GM21526 (cell line): Measurements from ENCODE around the gene GIPC3.

ENCODE experiments used
- ATAC-seq: cut with Tn5 transposase; IDR thresholded peaks from one replicate; pipeline ENCODE4 v1.9.1; 2021; ENCODE audit warnings: moderate library complexity; ENCODE audit not compliant: unreplicated experiment, low FRiP score

GIPC3 gene

DNA sequence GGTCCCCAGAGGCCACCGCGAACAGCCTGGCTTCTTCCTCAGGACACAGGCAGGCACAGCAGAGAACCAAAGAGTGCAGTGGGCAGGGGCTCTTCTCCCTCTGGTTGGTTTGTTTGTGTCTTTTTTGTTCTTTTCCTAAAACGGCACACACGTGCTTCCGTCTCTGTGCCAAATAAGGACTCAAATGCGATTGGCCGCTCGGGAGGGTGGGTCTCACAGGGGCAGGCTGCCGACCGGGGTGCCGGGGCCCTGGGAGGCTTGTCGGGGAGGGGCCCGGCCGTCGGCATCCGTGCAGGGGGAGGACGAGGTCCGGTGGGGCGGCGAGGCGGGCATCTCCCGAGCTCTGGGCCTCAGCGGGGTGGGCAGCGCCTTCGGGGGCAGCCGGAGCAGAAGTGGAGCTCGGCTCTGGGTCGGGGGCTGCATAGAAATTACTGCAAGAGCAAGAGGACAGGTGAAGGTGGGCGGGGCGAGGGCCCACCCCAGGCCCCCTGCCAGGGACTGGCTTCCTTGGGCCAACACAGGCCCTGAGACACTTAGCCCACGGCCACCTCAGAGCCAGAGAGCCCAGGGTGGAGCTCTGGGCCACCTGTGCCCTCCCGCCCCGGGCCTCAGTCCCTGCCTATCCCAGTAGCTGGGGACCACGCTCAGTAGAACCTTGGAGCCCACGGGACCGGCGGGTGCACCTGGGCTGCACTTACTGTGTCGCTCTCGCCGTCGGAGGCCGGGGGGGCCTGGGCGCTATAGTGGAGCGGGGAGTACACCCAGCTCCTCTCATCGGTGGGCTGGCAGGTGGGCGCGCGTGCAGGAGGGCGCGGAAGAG, 47.7 kb downstream of the GIPC3 start:
- no peak for ATAC-seq

DNA sequence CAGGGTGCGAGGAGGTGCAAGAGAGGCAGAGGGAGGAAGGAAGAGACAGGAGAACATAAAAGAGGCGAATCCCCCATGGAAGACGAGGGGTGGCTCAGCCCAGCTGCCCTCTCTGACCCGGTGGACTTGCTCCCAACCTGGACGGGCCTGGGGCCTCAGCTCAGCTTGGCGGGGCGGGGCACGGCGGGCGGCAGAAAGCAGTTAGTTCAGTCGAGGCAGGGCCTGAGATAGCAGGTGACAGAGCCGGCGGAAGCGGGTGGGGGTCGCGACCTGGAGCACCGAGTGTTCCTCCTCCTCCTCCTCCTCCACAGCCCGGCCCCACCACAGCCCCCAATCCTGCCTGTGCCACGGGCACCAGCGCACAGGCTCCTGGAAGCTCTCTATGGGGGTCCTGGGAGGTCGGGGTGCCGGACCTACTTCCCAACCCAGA, 48.3 kb downstream of the GIPC3 start:
- ATAC-seq: no peak

DNA sequence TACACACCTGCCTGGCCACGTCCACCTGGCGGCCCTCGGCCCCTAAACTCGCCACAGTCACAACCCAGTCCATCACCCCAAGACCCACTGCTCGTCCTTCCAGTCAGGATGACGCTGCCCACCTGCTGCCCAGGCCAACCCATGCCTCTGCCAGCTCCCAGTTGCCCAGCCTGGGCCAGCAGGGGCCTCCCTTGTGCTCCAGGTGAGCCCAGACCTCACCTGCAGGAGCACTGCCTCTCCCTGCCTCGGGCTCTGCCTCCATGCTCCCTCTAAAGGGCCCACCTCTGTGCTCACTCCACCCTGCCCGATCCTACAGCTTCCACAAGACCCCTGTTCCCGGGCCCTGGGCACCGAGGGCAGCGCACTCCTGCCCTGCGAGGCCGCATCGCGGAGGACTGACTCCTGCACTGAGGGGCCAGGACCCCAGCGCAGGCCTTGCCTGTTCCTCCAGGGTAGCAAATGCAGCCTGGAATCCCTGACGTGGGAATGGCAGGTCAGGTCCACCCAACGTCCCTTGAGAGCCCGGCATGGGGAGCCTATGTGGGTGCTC, 49.3 kb downstream of the GIPC3 start:
- no peak for ATAC-seq

DNA sequence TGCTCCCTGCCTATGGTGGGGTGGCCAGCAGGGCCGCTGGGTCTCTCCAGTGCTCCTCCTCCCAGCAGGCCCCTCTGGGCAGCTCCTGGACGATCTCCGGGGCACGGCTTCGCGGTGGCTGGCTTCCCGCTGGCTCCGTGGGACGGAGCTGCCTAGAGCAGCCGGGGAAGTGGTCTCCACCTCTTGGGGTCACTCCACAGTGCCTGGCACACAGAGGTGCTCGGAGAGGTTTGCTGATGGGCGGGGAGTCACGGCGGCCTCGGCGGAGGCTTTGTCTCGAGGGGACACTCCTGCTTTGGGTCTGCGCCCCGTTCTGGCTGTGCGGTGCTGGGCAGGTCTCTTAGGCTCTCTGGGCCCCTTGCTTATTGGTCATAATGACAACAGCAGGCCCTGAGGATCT, 51.2 kb downstream of the GIPC3 start:
- no peak for ATAC-seq

DNA sequence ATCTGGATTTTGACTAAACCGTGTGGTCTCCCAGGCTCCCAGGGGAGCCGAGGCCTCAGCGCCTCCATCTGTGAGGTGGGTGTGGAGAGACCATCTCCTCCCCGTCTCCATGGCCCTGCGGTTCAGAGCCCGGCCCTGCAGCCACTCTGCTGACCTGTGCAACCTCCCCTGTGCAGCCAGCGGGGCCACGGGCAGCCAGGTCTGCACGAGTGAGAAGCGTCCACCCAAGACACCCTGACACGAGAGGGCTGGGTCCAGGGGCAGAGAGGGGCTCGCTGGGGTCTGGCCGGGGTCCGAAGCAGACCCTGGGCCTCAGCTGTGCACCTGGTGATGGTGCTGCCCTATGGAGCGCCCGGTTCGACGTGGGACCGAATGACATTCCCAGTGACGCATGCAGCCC, 51.7 kb downstream of the GIPC3 start:
- no peak for ATAC-seq

DNA sequence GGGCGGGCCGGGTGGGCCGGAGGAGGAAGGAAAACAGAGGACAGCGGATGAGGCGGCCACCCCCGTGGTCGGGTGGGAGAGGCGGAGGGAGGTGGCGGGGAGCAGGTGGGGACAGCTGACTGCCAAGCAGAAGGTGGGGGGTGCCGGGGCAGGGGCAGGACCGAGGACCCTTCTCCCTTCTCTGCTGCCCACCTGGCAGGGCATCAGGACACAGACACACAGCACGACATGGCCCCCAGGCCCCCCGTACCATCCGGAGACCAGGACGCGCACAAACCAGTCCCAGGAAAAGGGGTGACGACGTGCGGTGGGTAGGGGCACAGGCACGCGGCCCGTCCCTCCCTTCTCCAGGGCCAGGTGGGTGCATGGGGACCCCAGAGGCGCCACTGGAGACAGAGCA, 52.3 kb downstream of the GIPC3 start:
- no peak for ATAC-seq

DNA sequence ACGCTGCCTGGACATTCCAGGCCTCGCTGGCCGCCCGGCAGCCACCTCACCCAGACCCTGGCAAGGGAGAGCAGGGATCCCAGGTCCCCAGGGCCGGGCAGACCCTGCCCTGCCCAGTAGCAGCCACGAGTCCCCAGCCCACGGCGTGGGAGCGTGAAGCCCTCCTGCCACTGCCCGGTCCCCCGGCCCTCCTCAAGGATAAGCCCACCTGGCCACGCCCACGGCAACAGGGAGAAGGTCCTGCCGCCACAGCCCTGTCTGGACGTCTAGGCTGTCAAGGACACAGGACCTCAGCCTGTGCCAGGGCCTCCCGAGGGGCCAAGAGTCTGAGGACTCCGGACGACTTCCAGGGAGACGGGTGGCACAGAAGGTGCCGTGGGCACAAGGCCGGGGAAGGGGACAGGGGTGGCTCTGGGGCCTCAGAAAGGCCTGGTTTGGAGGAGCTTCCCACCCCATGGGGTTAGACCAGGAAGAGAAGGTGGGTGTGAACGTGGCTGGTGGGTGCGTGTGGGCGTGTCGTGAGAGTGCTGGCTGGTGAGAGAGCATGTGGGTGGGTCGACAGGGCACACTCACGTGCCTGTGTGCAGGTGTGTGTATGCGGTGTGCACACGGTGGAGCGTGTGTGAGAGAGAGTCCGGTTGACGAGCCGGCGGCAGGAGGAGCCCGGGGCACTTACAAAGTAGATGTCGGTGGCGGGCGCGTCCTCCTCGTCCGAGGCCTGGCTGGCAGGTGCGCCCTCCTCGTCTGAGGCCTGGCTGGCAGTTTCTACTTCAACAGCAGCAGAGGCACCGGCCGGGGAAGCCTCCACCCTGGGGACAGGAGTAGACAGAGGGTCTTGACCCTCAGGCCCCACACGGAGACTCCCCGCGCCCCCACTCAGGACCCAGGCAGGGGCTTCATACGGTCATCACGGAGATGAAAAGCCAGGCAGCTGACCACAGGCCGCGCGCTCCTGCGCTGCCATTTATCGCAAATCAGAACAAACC, 53.2 kb downstream of the GIPC3 start:
- no peak for ATAC-seq

DNA sequence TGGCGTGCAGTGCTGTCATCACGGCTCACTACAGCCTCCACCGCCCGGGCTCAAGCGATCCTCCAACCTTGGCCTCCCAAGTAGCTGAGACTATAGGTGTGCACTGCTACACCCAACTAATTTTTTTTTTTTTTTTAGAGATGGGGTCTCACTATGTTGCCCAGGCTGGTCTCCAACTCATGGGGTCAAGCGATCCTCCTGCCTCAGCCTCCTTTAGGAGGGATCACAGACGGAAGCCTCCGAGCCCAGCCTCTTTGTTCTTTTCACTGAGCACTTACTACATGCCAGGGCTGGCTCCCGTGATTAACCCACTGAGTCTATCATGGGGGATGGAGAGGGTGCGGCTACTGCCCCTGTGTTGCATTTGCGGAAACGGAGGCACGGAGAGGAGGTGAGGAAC, 54.2 kb downstream of the GIPC3 start:
- ATAC-seq: no peak

DNA sequence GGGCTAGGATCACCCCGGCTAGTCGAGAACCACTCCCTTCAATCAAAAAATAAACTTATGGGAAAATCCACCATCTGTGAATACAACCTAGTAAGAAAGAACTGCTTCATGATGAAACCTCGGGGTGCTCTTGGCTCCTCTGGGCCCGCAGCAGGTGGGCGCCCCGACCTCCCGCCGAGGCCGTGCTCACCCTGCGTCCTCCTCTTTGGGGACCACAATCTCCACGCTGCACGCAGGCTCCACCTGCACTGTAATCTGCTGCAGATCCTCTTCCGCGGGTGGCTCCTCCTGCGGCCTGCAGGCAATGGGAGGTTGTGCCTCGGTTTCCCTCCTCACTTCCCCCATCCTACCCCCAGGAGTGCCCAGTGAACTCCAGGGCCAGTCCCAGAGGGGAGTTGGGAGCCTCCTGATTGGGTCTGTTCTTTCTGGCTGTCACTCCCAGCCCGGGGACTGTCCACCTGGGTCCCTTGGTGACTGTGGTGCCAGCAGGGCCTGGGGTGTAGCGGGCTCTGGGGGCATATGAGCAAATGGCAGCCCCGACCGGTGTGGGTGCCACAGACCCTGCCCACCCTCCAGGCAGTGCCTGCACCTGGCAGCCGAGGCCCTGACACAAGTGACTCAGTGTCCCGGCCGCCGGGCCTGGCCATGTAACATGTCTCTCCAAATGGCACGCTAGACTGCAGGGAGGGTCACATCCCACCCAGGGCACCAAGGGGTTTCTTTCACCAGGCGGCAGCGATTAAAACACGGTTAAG, 56.4 kb downstream of the GIPC3 start:
- ATAC-seq: no peak

DNA sequence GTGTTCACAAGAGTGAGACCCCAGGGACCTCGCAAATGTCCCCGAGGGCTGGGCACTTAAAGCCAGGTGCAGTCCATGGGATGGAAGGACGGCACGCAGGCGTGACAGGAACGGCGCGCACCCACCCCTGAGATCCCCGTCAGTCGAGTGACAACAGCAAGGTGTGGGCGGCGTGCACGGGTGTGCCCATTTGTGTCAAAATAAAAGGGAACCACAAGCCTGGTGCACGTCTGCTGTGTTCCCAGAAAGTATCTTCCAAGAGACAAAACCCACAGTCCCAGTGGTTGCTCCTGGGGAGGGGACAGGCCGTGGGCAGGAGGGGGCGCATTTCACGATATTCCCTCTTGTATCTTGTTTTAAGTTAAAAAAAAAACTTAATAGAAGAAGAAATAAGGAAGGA, 57.0 kb downstream of the GIPC3 start:
- no peak for ATAC-seq
